Embryonic facial prominence (tissue), 1 donor: ENCODE data around the gene MRPS9.

Experiments used
- DNase-seq: peaks from one replicate; pipeline ENCODE4 v3.0.0-alpha.2; 2016; ENCODE audit errors: extremely low spot score

Gene MRPS9

GRCh38 chr2:105037572-105038382, at the start of gene MRPS9:
TSS of gene MRPS9 (plus strand) at chr2:105038069. CDS start at chr2:105038093, 24 bp downstream.
- DNase-seq, result peak; percentile 91

GRCh38 chr2:105005181-105005951, 32.5 kb upstream of the MRPS9 start:
- DNase-seq, result no peak

GRCh38 chr2:105007367-105007766, 30.5 kb upstream of the MRPS9 start:
- DNase-seq, result no peak

GRCh38 chr2:105032476-105032875, 5.4 kb upstream of the MRPS9 start:
- DNase-seq, result no peak

- no peak for DNase-seq
These were observed 3.7 kb upstream of the MRPS9 start for GRCh38 chr2:105034170-105034569.

GRCh38 chr2:105038383-105039061, 653 bp downstream of the MRPS9 start:
- no peak for DNase-seq

- no peak for DNase-seq
These were observed 1.7 kb downstream of the MRPS9 start for GRCh38 chr2:105039559-105039958.

GRCh38 chr2:105042189-105042588, 4.3 kb downstream of the MRPS9 start:
- DNase-seq, result no peak

GRCh38 chr2:105052773-105053172, 14.9 kb downstream of the MRPS9 start:
- no peak for DNase-seq

- DNase-seq, result no peak
These were observed 17.7 kb downstream of the MRPS9 start for GRCh38 chr2:105055613-105056012.

- DNase-seq, result no peak
These were observed 18.4 kb downstream of the MRPS9 start for GRCh38 chr2:105056245-105056644.

GRCh38 chr2:105057005-105057404, 19.1 kb downstream of the MRPS9 start:
- DNase-seq, result no peak

GRCh38 chr2:105061560-105061959, 23.7 kb downstream of the MRPS9 start:
- DNase-seq, result no peak

GRCh38 chr2:105062158-105062557, 24.3 kb downstream of the MRPS9 start:
- no peak for DNase-seq

- DNase-seq, result no peak
These were observed 30.5 kb downstream of the MRPS9 start for GRCh38 chr2:105068387-105068786.

- no peak for DNase-seq
These were observed 31.0 kb downstream of the MRPS9 start for GRCh38 chr2:105068875-105069274.

- DNase-seq, result no peak
These were observed 32.4 kb downstream of the MRPS9 start for GRCh38 chr2:105070010-105070865.

GRCh38 chr2:105071379-105071778, 33.5 kb downstream of the MRPS9 start:
- DNase-seq, result no peak

GRCh38 chr2:105072039-105072438, 34.2 kb downstream of the MRPS9 start:
- no peak for DNase-seq

- DNase-seq, result no peak
These were observed 35.7 kb downstream of the MRPS9 start for GRCh38 chr2:105073591-105073990.

- DNase-seq, result no peak
These were observed 38.3 kb downstream of the MRPS9 start for GRCh38 chr2:105076121-105076520.
